Cardiac fibroblast (primary cell): ENCODE measurements around the gene PRB2.
"Not testable (repeated sequence)": the region's sequence is repeated elsewhere in the genome, so short reads cannot be mapped to it uniquely, and the experiment has no call there.

Experiments used
- DNase-seq, 2 donors: peaks; one replicate each; pipeline versions ENCODE4 v3.0.0 to v3.0.0-alpha.2; 2010; ENCODE audit warnings: low read depth in 2 of 2
- H3K4me3 ChIP-seq, 2 donors: replicated peaks in 1 of 2; 1 replicate in 1 of 2; 2 replicates in 1 of 2; pipeline ENCODE4 v1.5.1; 2011; ENCODE audit warnings: low read depth in 2 of 2, low read length in 2 of 2, mild to moderate bottlenecking in 2 of 2, moderate library complexity in 1 of 2
- CTCF ChIP-seq: IDR thresholded peaks from one replicate; pipeline ENCODE4 v1.5.1; 2011; ENCODE audit warnings: low read depth, mild to moderate bottlenecking, low read length, inconsistent platforms

Gene PRB2

GRCh38 chr12:11395467-11395866 lies at the start of gene PRB2:
Gene PRB2 (minus strand): TSS chr12:11395567. CDS start chr12:11395529, 38 bp downstream.
- not testable (repeated sequence) for H3K4me3 ChIP-seq, DNase-seq

GRCh38 chr12:11437966-11438365 lies 42.6 kb upstream of the PRB2 start:
- no peak for TF ChIP-seq CTCF
- no peak for DNase-seq
- H3K4me3 ChIP-seq, result no peak overlapping the region

GRCh38 chr12:11433664-11434063 lies 38.3 kb upstream of the PRB2 start:
- DNase-seq, result no peak
- no peak overlapping the region for H3K4me3 ChIP-seq
- TF ChIP-seq CTCF, result no peak

- DNase-seq, result no peak
- TF ChIP-seq CTCF, result no peak
- H3K4me3 ChIP-seq, result no peak overlapping the region
Measured at GRCh38 chr12:11431486-11431885, 36.1 kb upstream of the PRB2 start.

GRCh38 chr12:11427341-11427740 lies 32.0 kb upstream of the PRB2 start:
- no peak overlapping the region for H3K4me3 ChIP-seq
- TF ChIP-seq CTCF, result no peak
- DNase-seq, result no peak

GRCh38 chr12:11412731-11413130 lies 17.4 kb upstream of the PRB2 start:
- no peak overlapping the region for H3K4me3 ChIP-seq
- no peak for TF ChIP-seq CTCF
- no peak for DNase-seq

- no peak overlapping the region for H3K4me3 ChIP-seq
- no peak for DNase-seq
Measured at GRCh38 chr12:11408096-11408495, 12.7 kb upstream of the PRB2 start.

More at GRCh38 chr12:11408096-11408495, 12.7 kb upstream of the PRB2 start:
- TF ChIP-seq CTCF, result no peak
